Measurements from ENCODE around the gene ZER1.
"Not testable (repeated sequence)": the region's sequence is repeated elsewhere in the genome, so short reads cannot be mapped to it uniquely, and the experiment has no call there.

ZER1 gene

DNA sequence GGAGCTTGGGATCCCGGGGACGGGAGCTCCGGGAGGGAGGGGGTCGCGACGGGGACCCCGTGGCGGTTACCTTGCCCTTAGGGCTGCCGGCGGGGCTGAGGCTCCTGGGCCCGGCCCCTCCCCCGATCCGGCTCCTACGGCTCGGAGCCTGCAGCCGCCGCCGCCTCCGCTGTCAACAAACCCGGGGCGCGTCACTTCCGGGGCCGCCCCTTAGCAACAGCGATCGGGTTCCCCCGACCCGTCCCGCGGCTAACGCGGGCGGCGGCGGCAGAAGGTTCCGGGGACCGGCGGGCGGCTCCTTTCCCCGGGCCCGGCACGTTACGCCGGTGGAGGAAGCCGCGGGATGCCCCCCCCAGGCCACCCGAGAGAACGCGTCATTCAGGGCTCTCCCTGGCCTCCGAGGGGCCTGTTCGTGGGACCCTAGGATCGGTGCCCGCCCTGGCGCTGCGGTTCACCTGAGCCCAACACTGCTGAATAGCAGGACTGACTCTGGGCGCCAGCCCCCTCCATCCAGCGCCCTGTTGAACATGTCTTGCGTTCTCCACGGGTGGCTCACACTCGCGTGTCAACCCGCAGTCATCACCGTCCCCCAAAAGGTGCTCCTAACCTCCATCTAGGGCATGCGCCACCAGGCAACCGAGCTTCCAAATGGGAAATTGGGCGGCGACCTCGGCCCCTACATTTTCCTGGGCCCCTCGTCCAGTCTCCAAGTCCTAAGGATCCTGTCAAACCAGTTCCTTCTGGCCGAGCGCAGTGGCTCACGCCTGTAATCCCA is at the start of gene ZER1:
TSS of gene ZER1 (minus strand) at position 183 of the 775 bp plus-strand sequence. CDS start 16,362 bp downstream, outside the sequence.
- peak; percentile 99 for DNase-seq (ENCODE audit: low spot score)

DNA sequence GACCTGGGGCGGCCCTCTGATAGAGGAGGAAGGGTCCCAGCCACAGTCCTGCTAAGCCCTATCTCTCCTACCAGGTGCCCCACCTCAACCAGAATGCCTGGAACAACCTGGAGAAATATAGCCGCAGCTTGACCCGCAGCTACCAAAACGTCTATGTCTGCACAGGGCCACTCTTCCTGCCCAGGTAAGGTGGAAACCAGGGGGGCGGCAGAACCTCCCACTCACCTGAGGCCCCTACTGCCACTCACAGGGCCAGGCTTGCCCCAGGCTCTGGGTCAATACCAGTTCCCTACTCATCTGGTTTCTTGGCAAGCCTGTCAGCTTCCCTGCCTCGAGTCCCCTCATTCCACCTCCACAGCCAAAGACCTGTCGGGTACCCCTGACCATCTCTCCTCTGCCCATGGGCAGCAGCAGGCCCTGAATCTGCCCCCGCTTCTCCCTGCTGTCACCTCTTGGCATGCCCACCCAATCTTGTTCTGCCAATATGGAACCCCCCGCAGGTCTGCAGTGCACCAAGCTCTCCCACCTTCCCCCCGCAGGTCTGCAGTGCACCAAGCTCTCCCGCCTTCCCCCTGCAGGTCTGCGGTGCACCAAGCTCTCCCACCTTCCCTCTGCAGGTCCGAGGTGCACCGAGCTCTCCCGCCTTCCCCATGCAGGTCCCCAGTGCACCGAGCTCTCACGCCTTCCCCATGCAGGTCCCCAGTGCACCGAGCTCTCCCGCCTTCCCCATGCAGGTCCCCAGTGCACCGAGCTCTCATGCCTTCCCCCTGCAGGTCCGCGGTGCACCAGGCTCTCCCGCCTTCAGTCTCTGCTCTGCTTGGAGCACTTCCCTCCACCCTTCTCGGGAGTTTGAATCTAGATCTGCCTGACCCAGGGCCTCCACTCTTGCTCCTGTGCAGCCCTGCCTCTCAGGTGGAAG is 49.2 kb upstream of the ZER1 start:
- no peak for DNase-seq (ENCODE audit: low spot score)

- peak; percentile 41 for DNase-seq (ENCODE audit: low spot score)
These were observed 48.3 kb upstream of the ZER1 start for GRCh38 chr9:128819716-128820664.

DNA sequence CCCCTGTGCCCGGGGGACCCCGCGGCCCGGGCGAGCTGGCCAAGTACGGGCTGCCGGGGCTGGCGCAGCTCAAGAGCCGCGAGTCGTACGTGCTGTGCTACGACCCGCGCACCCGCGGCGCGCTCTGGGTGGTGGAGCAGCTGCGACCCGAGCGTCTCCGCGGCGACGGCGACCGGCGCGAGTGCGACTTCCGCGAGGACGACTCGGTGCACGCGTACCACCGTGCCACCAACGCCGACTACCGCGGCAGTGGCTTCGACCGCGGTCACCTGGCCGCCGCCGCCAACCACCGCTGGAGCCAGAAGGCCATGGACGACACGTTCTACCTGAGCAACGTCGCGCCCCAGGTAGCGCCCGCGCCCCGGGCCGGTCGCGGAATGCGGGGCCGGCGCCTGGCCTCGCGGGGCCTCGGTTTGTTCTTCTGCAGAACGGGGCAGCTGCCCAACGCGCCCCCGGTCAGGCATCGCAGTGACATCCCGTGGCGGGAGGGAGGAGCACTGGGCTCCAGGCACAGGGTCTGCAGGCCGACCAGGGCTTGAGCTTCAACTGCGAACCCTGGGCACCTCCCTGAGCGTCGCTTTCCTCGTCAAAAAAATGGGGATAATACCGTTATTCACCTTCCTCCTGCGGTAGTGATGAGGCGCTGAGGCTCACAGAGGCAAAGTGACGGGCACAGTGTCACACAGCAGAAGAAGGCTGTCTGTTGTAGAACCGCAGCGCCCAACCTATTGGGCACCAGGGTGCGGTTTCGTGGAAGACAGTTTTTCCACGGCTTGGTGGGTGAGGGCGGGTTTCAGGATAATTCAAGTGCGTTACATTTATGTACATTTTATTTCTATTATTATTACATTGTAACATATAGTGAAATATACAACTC is 47.4 kb upstream of the ZER1 start:
- DNase-seq (ENCODE audit: low spot score): no peak

- peak; percentile 100 for DNase-seq (ENCODE audit: low spot score)
These were observed 46.5 kb upstream of the ZER1 start, which contains the start of gene ENDOG for GRCh38 chr9:128818099-128818838. Gene ENDOG (plus strand): TSS chr9:128818500. CDS start chr9:128818685, 185 bp downstream.

DNA sequence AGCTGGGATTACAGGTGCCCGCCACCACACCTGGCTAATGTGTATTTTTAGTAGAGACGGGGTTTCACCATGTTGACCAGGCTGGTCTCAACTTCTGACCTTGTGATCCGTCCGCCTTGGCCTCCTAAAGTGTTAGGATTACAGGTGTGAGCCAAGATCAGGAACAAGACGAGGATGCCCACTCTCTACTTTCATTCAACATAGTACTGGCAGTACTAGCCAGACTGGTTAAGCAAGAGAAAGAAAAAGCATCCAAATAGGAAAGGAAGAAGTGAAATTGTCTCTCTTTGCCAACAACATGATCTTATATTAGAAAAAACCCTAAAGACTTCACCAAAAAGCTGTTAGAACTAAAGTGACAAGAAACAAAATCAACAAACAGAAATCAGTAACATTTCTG is 39.1 kb upstream of the ZER1 start:
- DNase-seq (ENCODE audit: low spot score): no peak

DNA sequence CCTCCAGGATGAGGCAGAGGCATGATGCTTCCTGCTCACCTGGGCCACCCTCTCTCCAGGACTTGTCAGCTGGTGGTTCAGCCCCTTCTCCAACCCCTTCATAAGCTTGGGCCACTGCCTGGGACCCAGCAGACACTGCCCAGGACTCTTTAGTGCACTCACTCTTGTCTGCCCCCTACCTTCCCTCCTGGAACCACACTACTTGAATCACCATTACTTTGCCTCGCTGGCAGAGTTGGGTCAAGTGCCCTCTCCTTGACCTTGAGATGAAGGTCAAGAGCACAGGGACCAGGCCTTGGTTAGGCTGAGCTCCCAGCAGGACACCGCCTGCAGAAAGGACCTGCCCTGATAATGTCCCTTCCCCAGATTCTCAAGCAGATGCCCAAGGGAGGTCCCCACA is 38.1 kb upstream of the ZER1 start:
- no peak for DNase-seq (ENCODE audit: low spot score)

DNA sequence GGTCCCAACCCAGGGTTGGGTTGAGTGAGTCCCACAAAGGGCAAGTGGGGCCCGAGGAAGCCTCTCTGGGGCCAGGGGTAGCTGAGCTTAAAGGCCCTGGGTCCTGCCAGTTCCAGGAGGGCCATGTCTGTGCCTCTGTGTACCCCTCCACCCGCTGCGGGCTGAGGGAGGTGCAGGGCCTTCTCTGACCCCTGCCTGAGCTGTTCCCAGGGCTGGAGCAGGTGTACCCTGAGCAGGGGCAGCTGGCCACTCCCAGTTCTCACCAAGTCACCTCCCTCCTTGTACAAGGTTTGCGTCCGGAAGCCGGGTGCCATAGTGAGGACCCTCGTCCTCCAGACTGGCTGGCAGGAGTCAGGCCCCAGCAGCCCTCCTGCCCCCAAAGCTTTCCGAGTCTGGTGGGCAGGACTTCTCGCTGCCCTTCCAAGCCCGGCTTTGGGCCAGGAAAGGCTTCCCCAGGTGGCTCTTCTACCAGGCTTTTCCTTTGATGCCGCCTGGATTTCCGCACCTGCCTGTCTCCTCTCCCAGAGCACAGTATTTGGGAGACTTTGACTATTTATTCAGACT is 37.4 kb upstream of the ZER1 start:
- DNase-seq (ENCODE audit: low spot score): no peak

GRCh38 chr9:128808543-128808942 is 36.8 kb upstream of the ZER1 start:
- DNase-seq (ENCODE audit: low spot score): no peak

GRCh38 chr9:128807827-128808226 is 36.1 kb upstream of the ZER1 start:
- no peak for DNase-seq (ENCODE audit: low spot score)

DNA sequence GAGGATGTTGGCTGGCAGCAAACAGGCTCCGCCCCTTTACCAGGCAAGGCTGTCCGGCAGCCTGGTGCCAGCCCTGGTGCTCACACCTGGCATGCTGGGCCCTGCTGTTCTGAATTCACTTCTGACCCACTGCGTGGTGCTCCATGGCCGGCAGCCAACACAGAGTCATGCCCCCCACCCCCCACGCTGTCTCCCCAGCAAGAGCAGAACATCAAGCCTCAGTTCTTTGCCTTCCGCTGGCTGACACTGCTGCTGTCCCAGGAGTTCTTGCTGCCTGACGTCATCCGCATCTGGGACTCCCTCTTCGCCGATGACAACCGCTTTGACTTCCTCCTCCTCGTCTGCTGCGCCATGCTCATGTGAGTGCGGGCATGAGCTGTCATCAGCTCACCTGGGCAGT is 33.9 kb upstream of the ZER1 start:
- DNase-seq (ENCODE audit: low spot score): no peak

- no peak for DNase-seq (ENCODE audit: low spot score)
These were observed 30.8 kb upstream of the ZER1 start for GRCh38 chr9:128802482-128802881.

GRCh38 chr9:128800061-128800460 is 28.3 kb upstream of the ZER1 start:
- DNase-seq (ENCODE audit: low spot score): no peak

- DNase-seq (ENCODE audit: low spot score): no peak
These were observed 27.2 kb upstream of the ZER1 start for GRCh38 chr9:128798896-128799295.

- not testable (repeated sequence) for DNase-seq (ENCODE audit: low spot score)
These were observed 23.2 kb upstream of the ZER1 start for GRCh38 chr9:128794961-128795360.

- no peak for DNase-seq (ENCODE audit: low spot score)
These were observed 21.4 kb upstream of the ZER1 start for GRCh38 chr9:128792978-128793686.

GRCh38 chr9:128792134-128792533 is 20.4 kb upstream of the ZER1 start:
- no peak for DNase-seq (ENCODE audit: low spot score)

- no peak for DNase-seq (ENCODE audit: low spot score)
These were observed 18.8 kb upstream of the ZER1 start for GRCh38 chr9:128790536-128790935.

- no peak for DNase-seq (ENCODE audit: low spot score)
These were observed 16.7 kb upstream of the ZER1 start for GRCh38 chr9:128788445-128788844.
